Activated T-cell treated with anti-CD3 and anti-CD28 coated beads, Interleukin-2, amount 50 U/mL, for 4 hours (primary cell): ENCODE results near the gene CHIC1. TPM values are rescaled to one million over a fixed set of nuclear protein-coding genes. Genes with fewer than 3 reads are reported as not detected.
"Not testable (repeated sequence)": the region's sequence is repeated elsewhere in the genome, so short reads cannot be mapped to it uniquely, and the experiment has no call there.

ENCODE experiments used
- ATAC-seq, 2 donors: fragments of 200-7000 bp; cut with Tn5 transposase; one replicate each; pipeline ENCODE4 v1.10.0; 2021
- DNase-seq: peaks from one replicate; pipeline ENCODE4 v3.0.0-alpha.2; 2020
- H3K27me3 Mint-ChIP-seq: one replicate; pipeline ENCODE4 v1.8.0; 2021; ENCODE audit warnings: low read depth, mixed read lengths
- H3K36me3 Mint-ChIP-seq: one replicate; pipeline ENCODE4 v1.8.0; 2022; ENCODE audit warnings: mixed read lengths; ENCODE audit not compliant: insufficient read depth
- H3K4me1 Mint-ChIP-seq: one replicate; pipeline ENCODE4 v1.8.0; 2021; ENCODE audit warnings: low read depth, mixed read lengths
- H3K4me3 Mint-ChIP-seq: one replicate; pipeline ENCODE4 v1.8.0; 2021; ENCODE audit warnings: mild to moderate bottlenecking, moderate library complexity, mixed read lengths
- H3K9me3 Mint-ChIP-seq: one replicate; pipeline ENCODE4 v1.8.0; 2021; ENCODE audit warnings: mixed read lengths
- total RNA-seq, 3 donors: library from RNA; stranded (reverse); gene quantifications; one replicate each; pipeline ENCODE4 v1.2.1, GENCODE V29; 2021

CHIC1 gene
- total RNA-seq, 3 donors from 2014 or later = 8.0 to 10.1 (median 8.9) TPM

DNA sequence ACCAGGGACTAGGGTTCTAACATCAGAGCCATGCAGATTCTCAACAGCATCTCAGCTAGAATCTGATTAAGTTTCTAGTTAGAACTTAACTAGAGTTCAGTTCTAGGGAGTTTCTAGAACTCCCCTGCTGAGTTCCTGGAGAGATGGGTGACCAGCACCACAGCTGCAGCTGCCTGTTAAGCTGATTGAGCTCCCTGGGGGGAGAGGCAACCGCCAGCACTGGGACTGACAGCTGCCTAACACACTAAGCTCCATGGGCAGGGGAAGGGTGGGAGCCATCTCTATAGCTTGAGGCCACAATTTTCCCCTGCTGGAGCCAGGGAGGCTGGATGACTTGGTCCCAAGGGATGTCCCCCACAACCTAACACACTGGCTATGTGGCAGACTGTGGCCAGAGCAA lies 84.2 kb downstream of the CHIC1 start:
- Mint-ChIP-seq H3K36me3 (peaks cover 20% of the 10 kb centered on the region), H3K4me3 (no peak overlapping the region), H3K4me1 (no peaks in the 10 kb centered on the region), H3K9me3 (peaks cover 6% of the 10 kb centered on the region), H3K27me3 (no peaks in the 10 kb centered on the region)
- DNase-seq (no peak), ATAC-seq (no peak)

DNA sequence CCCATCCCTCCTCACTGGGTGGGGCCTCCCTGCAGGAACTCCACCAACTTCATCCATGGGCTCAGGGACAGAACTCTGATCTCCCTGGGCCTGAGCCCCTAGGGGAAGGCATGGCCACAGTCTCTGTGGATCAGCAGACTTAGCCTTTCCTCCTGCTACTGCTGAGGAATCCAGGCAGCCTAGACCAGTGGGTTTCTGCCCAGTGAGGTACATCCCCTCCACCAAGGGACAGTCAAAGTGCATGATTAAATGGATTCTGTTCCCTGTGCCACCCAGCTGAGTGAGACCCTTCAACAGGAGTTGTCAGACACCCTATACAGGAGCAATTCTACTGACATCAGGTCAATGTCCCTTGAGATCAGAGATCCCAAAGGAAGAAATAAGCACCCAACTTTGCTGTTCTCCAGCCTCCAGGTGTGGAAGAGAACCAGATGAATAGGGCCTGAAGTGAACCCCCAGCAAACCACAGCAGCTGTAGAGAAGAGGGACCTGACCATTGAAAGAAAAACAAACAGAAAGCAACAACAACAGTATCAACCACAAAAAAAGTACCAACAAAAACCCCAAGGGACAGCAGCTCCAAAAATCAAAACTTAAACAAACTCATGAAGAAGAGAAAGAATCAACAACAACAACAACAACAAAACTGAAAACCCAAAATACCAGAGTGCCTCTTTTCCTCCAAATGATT lies 84.8 kb downstream of the CHIC1 start:
- no peak for ATAC-seq
- no peaks in the 10 kb centered on the region for H3K27me3 Mint-ChIP-seq
- H3K4me1 Mint-ChIP-seq = no peaks in the 10 kb centered on the region
- DNase-seq = no peak
- no peak overlapping the region for H3K4me3 Mint-ChIP-seq
- peaks cover 20% of the 10 kb centered on the region for H3K36me3 Mint-ChIP-seq
- peaks cover 6% of the 10 kb centered on the region for H3K9me3 Mint-ChIP-seq

DNA sequence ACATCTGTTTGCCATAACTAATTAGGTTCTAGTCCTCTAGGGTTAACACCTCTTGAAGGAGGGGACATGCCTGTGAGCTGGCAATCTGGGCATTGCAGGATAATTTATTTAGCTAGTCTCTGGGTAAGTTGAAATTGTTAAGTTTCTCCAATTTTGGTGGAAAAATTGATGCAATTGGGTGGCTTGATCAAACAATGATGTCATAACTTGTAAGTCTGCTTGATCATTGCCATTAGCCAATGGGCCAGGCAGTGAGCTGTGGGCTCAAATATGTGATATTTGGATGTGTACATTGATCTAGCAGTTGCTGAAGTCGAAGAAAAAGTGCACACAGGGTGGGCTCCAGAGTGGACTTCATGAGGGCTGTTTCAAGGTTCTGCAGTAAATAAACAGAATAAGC lies 98.3 kb downstream of the CHIC1 start:
- Mint-ChIP-seq H3K9me3 (peaks cover 20% of the 10 kb centered on the region), H3K36me3 (peaks cover 34% of the 10 kb centered on the region)
- ATAC-seq, H3K4me3 Mint-ChIP-seq, DNase-seq, H3K27me3 Mint-ChIP-seq, H3K4me1 Mint-ChIP-seq: not testable (repeated sequence)

DNA sequence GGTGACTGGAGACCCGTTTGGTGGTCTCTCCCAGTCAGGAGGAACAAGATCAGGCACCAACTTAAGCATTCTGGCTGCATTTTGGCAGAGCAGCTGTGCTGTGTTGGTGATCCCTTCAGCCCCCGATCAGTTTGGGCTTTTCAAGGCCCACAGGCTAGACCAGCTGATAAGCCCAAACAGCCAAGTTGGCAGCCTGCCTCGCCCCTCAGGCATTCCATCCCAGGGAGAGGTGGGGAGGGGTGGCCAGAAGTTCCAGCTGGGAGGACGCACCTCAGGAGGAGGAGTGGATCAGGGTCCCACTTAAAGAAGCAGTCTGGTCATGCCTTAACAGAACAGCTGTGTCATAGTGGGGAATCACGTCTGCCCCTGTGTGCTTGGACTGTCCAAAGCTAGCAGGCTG lies 105.8 kb downstream of the CHIC1 start:
- Mint-ChIP-seq H3K4me1 (no peaks in the 10 kb centered on the region), H3K36me3 (peaks cover 21% of the 10 kb centered on the region), H3K4me3 (no peak overlapping the region), H3K9me3 (peaks cover 24% of the 10 kb centered on the region), H3K27me3 (no peaks in the 10 kb centered on the region)
- ATAC-seq (no peak), DNase-seq (no peak)

DNA sequence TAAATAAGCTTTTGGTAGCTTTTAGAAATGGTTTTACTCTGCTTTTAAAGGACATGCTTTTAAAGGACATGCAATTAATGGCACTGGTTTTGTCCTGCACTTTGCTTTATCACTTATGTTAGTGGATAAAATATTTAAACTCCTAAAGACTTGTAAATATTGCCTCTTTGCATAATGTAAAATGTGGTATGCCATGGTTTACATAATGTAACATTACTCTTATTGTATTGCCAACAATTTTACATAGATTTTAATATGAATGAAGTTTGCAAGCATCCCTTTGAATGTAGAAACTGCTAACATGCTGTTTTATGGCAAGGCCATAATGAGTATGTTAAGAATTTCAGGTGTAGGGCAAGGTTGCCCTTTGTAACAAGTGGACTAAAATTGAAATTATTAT lies 118.4 kb downstream of the CHIC1 start:
- Mint-ChIP-seq H3K36me3 (peaks cover 17% of the 10 kb centered on the region), H3K9me3 (no peaks in the 10 kb centered on the region), H3K4me3 (no peak overlapping the region), H3K4me1 (no peaks in the 10 kb centered on the region), H3K27me3 (no peaks in the 10 kb centered on the region)
- ATAC-seq (no peak), DNase-seq (no peak)

DNA sequence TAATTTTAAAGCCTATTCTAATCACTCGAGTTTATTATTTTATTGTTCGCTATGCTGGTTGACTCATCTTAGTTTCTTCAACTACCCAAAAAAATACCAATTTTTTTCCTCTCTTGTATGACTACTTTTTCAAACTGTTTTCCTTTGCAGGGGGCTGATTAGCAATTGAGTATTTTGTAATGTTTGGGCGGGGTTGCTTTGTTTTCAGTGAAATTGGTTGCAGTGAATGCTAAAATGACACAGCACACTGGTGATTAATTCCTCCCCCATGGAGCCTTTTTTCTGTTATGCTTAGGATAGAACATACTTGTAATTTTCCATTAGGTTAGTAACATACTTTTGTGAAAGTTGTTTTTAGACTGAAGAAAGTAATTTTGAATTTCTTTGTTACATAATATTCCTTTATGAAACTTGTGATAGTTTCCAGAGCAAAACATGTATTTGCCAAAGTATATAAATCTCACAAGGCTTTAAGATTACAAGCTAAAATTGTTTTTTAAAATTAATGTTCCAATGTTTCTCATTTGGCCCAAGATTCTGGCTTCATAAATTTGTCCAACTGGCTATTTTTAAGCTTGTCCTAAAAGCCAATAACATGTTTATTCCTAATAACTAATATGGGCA lies 120.4 kb downstream of the CHIC1 start:
- no peak for DNase-seq
- no peaks in the 10 kb centered on the region for H3K27me3 Mint-ChIP-seq
- no peak for ATAC-seq
- H3K36me3 Mint-ChIP-seq = peaks cover 31% of the 10 kb centered on the region
- no peak overlapping the region for H3K4me3 Mint-ChIP-seq
- no peaks in the 10 kb centered on the region for H3K4me1 Mint-ChIP-seq
- peaks cover 4% of the 10 kb centered on the region for H3K9me3 Mint-ChIP-seq

DNA sequence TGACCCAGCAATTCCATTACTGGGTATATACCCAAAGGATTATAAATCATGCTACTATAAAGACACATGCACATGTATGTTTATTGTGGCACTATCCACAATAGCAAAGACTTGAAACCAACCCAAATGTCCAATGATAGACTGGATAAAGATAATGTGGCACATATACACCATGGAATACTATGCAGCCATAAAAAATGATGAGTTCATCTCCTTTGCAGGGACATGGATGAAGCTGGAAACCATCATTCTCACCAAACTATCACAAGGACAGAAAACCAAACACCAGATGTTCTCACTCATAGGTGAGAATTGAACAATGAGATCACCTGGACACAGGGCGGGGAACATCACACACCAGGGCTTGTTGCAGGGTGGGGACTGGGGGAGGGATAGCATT lies 144.0 kb downstream of the CHIC1 start:
- ATAC-seq, H3K27me3 Mint-ChIP-seq, H3K4me1 Mint-ChIP-seq, H3K4me3 Mint-ChIP-seq, DNase-seq, H3K36me3 Mint-ChIP-seq: not testable (repeated sequence)
- H3K9me3 Mint-ChIP-seq = peaks cover 25% of the 10 kb centered on the region

DNA sequence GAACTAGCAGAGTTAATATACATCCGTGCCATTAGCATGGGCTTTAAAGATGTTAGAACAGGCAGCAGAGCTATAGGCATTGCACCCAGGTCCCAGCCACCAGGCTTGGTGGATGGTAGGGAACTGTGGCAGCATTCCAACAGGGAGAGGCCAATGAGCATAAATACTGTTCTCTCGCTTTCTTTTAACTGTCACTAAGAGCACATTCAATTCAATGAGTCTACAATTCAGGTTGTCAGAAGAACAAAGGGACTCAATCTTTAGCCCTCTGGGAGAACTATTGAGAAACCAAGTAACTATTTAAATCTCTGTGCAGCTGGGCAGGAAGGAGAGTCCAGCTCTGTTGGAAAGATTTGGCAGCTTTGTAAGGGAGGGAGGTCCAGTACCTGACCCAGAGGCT lies 165.6 kb downstream of the CHIC1 start:
- no peak for DNase-seq
- no peaks in the 10 kb centered on the region for H3K36me3 Mint-ChIP-seq
- H3K9me3 Mint-ChIP-seq = peaks cover 4% of the 10 kb centered on the region
- ATAC-seq = no peak
- H3K4me3 Mint-ChIP-seq = no peak overlapping the region
- H3K4me1 Mint-ChIP-seq = no peaks in the 10 kb centered on the region
- no peaks in the 10 kb centered on the region for H3K27me3 Mint-ChIP-seq

Other genes with a start within 250 kb of the CHIC1 start
- not detected for gene CDX4, start 116.1 kb upstream of the CHIC1 start, total RNA-seq